Kidney glomerular epithelial cell (primary cell): ENCODE measurements around the gene IFNA14.
A peak's percentile ranks its signal among the peaks of the same experiment; 100 is the strongest.
"Not testable (repeated sequence)": the region's sequence is repeated elsewhere in the genome, so short reads cannot be mapped to it uniquely, and the experiment has no call there.

Experiments used
- DNase-seq: peaks from one replicate; lab custom pipeline; 2025; lab: John Stamatoyannopoulos, UW

IFNA14 gene

DNA sequence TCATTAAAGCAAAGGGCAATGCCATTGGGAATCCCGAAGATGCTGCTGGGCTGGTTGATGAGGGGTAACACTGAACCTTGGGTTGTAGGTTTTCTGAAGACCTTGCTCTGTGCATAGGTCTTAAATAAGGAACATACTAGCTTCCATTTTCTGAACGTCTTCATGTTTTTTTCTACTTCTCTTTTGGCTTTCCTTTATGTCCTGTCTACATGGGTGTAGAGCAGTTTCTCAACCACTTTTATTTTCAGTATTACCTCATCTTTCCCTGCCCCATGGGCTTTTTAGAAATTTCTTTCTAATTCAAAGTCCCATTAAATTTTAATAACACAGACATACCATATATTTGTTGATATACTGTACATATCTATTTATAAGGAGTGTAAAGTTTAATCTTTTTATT is at the start of gene IFNA14:
Gene IFNA14, minus strand, starts transcription at position 95 of the 400 bp plus-strand sequence. Its CDS starts 70 bp downstream, at position 25.
- no peak for DNase-seq

DNA sequence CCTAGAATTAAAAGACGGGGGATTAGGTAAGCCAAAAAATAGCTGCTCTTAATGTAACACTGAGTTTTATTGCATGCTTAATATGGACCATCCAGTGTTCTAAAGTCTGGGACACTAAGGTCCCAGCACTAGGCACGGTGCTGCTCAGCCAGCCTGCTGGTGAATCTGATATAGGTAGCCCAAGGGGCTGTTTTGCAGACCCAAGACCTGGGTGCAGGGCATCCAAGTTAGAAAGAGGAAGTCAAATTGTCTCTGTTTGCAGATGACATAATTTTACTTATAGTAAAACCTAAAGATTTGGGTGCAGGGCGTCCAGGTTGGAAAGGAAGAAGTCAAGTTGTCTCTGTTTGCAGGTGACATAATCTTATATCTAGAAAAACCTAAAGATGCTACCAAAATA is 47.5 kb upstream of the IFNA14 start:
- DNase-seq = no peak

- no peak for DNase-seq
These were observed 46.9 kb upstream of the IFNA14 start for GRCh38 chr9:21286659-21287058.

DNA sequence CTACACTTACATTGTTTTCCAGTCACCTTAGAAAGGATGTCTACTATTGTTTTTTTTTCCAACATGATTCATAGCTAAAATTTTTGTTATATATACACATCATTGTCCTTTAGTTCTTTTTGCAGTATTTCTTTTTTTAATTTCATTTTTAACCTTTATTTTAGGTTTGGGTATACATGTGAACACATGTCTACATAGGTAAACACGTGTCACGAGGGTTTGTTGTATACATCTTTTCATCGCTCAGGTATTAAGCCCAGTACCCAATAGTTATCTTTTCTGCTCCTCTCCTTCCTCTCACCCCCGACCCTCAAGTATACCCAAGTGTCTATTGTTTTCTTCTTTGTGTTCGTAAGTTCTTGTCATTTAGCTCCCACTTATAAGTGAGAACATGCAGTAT is 46.3 kb upstream of the IFNA14 start:
- no peak for DNase-seq

GRCh38 chr9:21281275-21281674 is 41.5 kb upstream of the IFNA14 start:
- DNase-seq = no peak

GRCh38 chr9:21268347-21268657 is 28.5 kb upstream of the IFNA14 start:
- no peak for DNase-seq

- DNase-seq = no peak
These were observed 27.9 kb upstream of the IFNA14 start for GRCh38 chr9:21267485-21268346.

DNA sequence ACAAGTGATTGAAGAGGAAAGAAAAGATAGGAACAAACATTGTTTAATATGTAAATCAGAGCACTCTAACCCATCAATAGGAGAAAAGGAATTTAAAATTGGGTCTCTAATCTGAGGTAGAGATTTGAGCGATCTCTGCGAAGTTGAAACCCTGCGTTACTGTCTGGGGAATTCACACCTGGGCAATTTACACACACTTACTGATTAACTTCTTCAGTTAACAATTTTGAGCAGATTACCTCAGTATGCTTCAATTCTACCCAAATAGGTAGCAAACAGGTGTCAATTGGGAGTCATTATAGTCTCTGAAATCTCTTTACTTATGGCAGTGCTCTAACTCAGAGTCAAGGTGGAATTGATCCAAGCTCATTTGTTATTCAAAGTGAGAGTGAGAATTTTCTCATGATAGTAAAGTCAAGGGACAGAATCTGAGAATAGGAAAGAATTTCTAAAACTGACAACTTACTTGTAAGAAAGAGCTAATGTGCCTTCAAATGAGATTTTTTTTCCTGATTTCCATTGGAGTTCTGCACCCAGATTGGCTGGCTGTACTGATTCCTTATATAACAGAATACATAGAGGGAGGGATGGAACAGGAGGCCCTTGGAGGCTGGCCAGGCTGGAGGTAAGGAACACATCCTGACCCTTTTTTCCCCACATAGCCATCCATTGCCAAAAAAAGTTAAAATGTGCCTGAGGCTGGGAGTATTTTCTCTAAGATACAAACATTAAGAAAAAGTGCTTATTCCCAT is 27.1 kb upstream of the IFNA14 start:
- DNase-seq = no peak

DNA sequence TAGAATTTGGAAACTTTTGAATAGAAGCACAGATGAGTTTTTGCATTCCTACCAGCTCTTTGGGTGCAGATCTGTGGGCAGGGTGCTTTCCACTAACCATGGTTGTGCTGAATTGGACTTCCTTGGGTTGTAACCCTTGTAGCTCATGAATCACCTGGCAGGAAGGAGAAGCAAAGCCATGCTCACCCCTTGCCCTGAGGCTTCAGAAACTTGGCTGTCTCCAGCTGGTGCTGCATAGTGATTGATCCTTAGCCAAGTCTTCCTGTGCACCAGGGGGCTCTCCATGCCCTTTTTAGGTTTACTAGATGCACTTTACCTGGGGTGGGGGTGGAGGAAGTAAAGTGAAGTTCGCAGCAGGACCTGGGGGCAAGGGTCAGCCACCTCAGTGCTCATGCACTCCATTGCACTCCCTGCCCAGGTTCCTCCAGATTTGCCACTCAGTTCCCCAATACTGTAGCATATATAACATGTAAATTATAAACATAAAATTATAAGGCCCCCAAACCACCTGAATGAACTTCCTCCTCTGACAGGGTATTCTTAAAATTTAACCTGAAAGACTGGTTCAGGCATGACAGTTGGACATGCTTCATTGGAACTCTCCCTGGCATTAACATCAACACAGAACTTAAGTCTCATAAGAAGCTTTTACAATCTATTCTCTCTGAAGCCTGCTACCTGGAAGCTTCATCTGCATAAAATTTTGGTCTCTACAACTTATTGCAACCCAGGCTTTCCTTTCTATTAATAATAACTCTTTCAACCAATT is 25.8 kb upstream of the IFNA14 start:
- DNase-seq = no peak

GRCh38 chr9:21255538-21256212 is 15.9 kb upstream of the IFNA14 start:
- DNase-seq = no peak

DNA sequence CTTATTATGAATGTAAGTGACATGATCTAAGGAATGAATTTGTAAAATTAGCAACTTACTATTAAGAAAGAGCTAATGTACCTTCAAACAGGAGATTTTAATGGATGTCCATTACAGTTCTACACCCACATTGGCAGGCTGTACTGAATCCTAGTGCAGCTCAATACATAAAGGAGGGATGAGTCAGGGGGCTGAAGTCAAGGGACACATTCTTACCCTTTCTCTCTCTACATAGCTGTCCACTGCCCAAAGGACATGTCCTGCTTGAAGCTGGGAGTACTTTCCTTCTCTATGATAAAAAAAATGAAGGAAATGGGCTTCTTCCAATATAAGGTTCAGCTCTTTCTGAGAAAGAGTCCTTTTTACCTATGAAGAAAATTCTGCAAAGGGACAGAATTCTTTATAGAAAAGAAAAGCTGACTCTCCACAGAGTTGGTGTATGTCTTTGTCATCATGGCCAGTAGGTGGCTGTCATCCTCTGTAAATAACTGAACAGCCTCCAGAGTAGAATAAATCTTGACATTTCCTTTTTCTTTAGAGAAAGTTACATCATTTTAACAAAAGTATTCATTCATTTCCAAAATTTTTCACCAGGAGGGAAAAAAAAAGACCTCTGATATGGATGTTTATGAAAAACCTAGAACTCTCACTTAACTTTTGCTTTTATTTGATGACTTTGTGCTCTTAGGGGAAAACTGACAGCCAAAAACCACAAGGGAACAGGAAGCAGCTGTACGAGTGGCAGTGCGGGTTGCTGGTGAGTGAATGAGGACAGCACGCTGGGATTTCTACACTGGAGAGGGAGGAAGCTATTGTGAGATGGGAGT is 13.1 kb upstream of the IFNA14 start:
- peak; percentile 45 for DNase-seq

DNA sequence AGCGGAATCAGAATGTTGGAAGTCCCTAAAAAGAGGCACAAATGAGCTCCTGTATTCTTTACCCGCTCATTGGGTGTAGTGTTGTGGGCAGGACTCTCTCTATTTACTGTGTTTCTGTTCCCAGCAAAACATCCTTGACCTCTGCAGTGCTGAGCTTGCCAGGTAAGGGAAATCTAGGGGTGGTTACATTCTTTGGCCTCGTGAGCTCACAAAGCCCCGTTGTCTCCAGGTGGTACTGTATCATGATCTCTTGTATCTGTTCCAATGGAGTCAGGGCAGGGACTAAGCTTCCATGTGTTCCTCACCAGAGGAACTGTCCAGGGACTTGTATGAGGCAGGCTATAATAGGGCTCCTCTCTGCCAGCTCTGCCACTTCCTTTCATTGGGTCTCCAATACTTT is 11.8 kb upstream of the IFNA14 start:
- no peak for DNase-seq

DNA sequence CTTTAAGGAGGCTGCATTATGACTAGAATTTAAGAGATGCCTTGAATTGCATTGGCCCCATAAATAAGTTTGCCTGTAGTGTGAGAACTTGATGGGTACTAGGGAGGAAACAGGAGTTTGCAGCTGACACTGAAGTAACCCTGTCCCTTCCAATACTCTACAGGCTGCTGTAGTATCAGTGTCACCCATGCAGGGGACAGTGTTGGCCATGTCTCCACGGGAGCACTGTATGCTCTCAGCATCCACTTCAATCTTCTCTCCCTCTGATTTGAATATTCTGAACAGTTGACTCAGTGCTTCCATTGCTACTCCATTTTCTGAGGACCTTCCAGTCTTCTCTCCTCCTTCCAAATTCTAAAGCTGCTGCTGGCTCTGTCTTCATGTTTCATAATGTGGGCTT is 11.4 kb upstream of the IFNA14 start:
- DNase-seq = no peak

GRCh38 chr9:21244836-21245235 is 5.0 kb upstream of the IFNA14 start:
- DNase-seq = no peak

- DNase-seq = not testable (repeated sequence)
These were observed 3.5 kb downstream of the IFNA14 start for GRCh38 chr9:21236360-21236714.

DNA sequence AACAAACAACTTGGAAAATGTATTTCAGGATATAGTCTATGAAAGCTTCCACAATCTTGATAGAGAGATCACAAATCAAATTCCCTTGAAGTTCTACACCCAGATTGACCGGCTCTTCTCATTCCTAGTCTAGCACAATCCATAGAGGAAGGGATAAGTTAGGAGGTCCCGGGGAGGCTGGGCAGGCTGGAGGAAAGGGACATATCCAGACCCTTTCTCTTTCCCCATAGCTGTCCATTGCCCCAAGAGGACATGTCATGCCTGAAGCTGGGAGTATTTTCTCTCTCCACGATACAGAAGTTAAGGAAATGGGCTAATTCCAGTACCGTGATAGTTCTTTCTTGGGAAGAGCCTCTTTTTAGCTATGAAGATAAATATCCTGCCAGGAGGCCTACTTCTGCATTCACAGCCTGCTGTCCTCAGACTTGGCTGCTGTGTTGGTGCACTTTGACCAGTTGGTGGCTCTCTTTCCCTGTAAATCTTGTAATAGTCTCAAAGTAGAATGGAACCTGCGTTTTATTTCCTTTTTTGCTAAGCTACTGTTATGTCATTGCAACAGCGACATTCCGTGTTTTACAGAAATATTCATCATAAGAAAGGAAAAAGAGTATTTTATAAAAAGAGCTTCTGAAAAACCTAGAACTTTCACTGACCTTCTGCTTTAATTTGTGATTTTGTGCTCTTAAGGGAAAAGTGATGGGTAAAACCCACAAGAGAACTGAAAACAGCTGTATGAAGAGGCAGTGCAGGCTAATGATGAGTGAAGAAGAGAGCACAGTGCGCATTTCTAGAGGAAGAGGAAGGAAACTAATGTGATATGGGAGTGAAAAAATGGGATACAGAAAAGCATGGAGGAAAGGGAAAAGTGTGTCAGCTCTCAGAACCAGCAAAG is 4.1 kb downstream of the IFNA14 start:
- peak; percentile 61 for DNase-seq

- DNase-seq = no peak
These were observed 5.6 kb downstream of the IFNA14 start for GRCh38 chr9:21234153-21234687.

DNA sequence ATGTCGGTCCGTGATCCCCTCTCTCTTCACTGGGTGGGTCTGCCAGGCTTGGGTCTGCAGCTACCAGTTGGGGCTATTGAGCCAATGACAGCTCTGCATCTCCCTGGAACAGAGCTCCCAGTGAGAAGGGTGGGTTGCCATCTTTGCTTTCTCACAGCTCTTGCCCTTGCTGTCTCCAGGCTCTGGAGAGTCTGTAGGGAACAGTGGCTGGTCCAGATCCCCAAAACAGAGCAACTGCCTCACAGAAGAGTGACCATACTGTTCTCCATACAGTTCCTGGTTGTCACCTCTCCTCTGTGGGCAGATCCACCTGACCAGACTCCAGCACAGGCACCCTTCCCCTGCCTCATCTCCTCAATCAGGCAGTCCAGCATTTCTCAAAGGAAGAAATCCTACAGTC is 6.5 kb downstream of the IFNA14 start:
- no peak for DNase-seq

DNA sequence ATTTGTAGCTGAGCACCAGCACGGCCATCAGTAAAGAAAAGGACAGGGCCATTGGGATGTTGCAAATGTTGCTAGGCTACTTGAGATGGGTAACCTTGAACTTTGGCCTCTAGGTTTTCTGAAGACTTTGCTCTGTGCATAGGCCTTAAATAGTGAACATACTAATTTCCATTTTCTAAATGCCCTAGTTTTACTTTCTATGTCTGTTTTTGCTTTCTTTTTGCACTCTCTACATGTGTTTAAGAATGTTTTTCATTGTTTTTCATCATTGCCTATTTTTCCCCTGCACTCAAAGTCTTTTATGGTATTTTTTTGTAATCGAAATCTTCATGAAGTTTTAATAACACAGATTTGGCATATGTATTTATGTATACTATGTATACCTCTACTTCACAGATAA is 11.7 kb downstream of the IFNA14 start, which contains the start of gene IFNA17:
Gene IFNA17, minus strand, starts transcription at position 101 of the 400 bp plus-strand sequence. Its CDS starts 49 bp downstream, at position 52.
- no peak for DNase-seq

GRCh38 chr9:21217211-21217610 is 22.6 kb downstream of the IFNA14 start, which contains the start of gene IFNA16:
TSS of gene IFNA16 (minus strand) at chr9:21217311. CDS start at chr9:21217305, 6 bp downstream.
- not testable (repeated sequence) for DNase-seq
